ENCODE measurements around the gene RPS6KA3. TPM values are rescaled to one million over a fixed set of nuclear protein-coding genes. Genes with fewer than 3 reads are reported as not detected.

RPS6KA3 gene
- total RNA-seq (2022): 63.4 and 65.1 TPM in 2 replicates
- percentile 86 among the genes with signal in this experiment for Bru-seq, nascent RNA
- percentile 86 among the genes with signal in this experiment for BruChase-seq, experiment 1, labeled RNA remaining after a 6-hour chase
- percentile 78 among the genes with signal in this experiment for BruChase-seq, experiment 2, labeled RNA remaining after a 2-hour chase
- long read RNA-seq, full-length matches to known transcripts: 15 of 25 reads
- long read RNA-seq, partial matches to known transcripts: 2 of 25 reads
- long read RNA-seq, other reads (novel, unspliced or antisense): 8 of 25 reads

DNA sequence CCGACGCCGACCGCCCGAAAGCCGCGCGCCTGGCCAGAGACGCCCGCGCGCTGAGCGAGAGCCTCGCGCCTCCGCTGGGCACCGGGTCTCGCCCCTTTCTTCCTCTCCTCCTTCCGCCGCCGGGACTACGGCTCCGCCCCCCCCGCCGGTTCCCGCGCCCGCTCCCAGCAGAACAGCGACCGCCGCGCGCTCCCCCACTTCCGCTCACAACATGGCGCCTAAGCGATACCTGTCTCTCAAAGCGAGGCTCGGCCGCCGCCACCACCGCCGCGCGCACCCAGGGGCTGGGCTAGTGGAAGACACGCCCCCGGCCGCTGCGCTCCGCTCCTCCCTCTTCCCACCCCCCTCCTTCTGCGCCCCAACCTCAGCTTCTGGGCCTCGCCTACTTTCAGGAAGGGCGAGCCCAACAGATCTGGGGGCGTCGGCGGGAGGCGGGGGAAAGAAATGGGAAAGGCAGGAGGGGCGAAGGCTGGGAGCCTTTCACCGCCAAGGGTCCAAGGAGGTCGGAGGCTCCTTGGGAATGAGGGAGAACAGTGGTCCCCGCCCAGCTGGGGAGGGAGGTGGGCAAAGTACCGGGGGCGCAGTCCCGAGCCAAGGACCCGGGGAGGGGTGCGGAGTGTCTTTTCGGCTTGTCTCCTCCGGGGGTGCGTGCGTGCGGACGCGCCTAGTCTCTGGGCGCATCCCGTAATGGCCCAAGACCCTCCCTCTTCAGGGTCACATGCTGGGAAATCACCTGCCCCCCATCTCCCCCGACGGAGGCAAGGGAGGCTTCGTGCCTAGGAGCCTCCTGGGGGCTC lies at the start of gene RPS6KA3:
Gene RPS6KA3, minus strand, starts transcription at position 100 of the 797 bp plus-strand sequence. CDS start 277 bp downstream, outside the sequence.
- BruUV-seq (replicated peaks): no TSS peak
- H3K9me3 Mint-ChIP-seq (ENCODE audit: low read depth, unreplicated experiment): no peaks in the 10 kb centered on the region
- DNase-seq: peak; percentile 92
- intact Hi-C loops (cut with micrococcal nuclease; ENCODE audit: unreplicated experiment): loop anchor here (5.0 kb wide), 1 partner anchor 245 kb away; no protein-coding TSS in a partner anchor
- TF ChIP-seq, protein P1, sequence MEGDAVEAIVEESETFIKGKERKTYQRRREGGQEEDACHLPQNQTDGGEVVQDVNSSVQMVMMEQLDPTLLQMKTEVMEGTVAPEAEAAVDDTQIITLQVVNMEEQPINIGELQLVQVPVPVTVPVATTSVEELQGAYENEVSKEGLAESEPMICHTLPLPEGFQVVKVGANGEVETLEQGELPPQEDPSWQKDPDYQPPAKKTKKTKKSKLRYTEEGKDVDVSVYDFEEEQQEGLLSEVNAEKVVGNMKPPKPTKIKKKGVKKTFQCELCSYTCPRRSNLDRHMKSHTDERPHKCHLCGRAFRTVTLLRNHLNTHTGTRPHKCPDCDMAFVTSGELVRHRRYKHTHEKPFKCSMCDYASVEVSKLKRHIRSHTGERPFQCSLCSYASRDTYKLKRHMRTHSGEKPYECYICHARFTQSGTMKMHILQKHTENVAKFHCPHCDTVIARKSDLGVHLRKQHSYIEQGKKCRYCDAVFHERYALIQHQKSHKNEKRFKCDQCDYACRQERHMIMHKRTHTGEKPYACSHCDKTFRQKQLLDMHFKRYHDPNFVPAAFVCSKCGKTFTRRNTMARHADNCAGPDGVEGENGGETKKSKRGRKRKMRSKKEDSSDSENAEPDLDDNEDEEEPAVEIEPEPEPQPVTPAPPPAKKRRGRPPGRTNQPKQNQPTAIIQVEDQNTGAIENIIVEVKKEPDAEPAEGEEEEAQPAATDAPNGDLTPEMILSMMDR (IDR thresholded peaks at IDR 0.05; ENCODE audit: unreplicated experiment): no peak
- H3K27ac Mint-ChIP-seq (ENCODE audit: unreplicated experiment): peak within 1 kb of the TSS; percentile 87
- peaks cover 28% of the 10 kb centered on the region for H3K36me3 Mint-ChIP-seq (ENCODE audit: insufficient read depth, unreplicated experiment)
- peak within 1 kb of the TSS; percentile 96 for H3K4me3 Mint-ChIP-seq (ENCODE audit: low read depth, unreplicated experiment)
- no peaks in the 10 kb centered on the region for H3K27me3 Mint-ChIP-seq (ENCODE audit: unreplicated experiment)
- CTCF ChIA-PET: no interaction called here
- peaks cover 22% of the 10 kb centered on the region for H3K4me1 Mint-ChIP-seq (ENCODE audit: low read depth, unreplicated experiment)

DNA sequence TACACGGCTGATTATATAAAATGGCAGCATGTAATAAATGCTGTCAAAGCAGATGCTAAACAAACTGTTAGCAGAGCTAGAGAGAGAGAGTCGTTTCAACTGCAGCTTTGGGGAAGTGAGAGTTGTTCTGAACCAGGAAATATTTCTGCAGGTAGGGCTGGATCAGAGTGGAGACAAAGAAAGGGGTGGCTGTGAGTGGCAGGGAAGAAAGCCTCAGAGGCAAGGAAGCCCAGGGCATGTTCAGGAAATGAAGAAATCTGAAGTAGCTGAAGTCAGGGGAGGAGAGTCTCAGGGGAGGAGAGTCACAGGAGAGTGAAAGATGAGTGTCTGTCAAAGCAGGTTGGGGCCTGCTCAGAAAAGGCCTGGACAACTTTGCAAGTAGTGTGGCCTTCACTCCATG lies 48.4 kb upstream of the RPS6KA3 start:
- Mint-ChIP-seq H3K27me3 (ENCODE audit: unreplicated experiment) (no peaks in the 10 kb centered on the region), H3K9me3 (ENCODE audit: low read depth, unreplicated experiment) (no peaks in the 10 kb centered on the region), H3K4me1 (ENCODE audit: low read depth, unreplicated experiment) (peaks cover 10% of the 10 kb centered on the region), H3K27ac (ENCODE audit: unreplicated experiment) (no peak overlapping the region), H3K4me3 (ENCODE audit: low read depth, unreplicated experiment) (no peak overlapping the region), H3K36me3 (ENCODE audit: insufficient read depth, unreplicated experiment) (no peaks in the 10 kb centered on the region)
- TF ChIP-seq, protein P1 (IDR thresholded peaks at IDR 0.05; ENCODE audit: unreplicated experiment): no peak
- intact Hi-C loops (cut with micrococcal nuclease; ENCODE audit: unreplicated experiment): no loop called here
- no TSS peak for BruUV-seq (replicated peaks)
- peak; percentile 8 for DNase-seq
- CTCF ChIA-PET: interaction anchor here (0.7 kb wide), 1 partner anchor 1343 kb away, joined by 4 read pairs; no protein-coding TSS in a partner anchor

DNA sequence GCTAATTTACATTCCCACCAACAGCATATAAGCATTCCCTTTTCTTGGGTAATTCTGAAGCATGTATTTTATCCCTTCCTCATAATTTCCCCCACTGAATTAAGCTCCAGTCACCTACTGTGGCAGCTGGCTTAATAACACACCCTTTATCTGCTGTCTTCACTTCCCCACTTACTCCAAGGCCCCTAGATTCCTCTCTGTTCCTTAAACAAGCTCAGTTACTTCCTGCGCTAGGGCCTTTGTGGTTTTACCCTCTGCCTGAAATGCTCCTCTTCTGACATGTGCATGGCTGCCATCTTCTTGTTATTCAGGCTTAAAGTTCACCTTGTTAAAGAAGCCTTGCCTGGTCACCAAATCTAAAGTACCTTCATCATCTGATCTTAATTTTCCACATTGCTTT lies 47.2 kb upstream of the RPS6KA3 start:
- no peaks in the 10 kb centered on the region for H3K36me3 Mint-ChIP-seq (ENCODE audit: insufficient read depth, unreplicated experiment)
- no TSS peak for BruUV-seq (replicated peaks)
- TF ChIP-seq, protein P1 (IDR thresholded peaks at IDR 0.05; ENCODE audit: unreplicated experiment): no peak
- no peaks in the 10 kb centered on the region for H3K9me3 Mint-ChIP-seq (ENCODE audit: low read depth, unreplicated experiment)
- H3K4me3 Mint-ChIP-seq (ENCODE audit: low read depth, unreplicated experiment): no peak overlapping the region
- H3K27ac Mint-ChIP-seq (ENCODE audit: unreplicated experiment): no peak overlapping the region
- CTCF ChIA-PET: interaction anchor here (0.6 kb wide), 1 partner anchor 509 kb away, joined by 5 read pairs; no protein-coding TSS in a partner anchor
- H3K27me3 Mint-ChIP-seq (ENCODE audit: unreplicated experiment): no peaks in the 10 kb centered on the region
- DNase-seq: no peak
- intact Hi-C loops (cut with micrococcal nuclease; ENCODE audit: unreplicated experiment): no loop called here
- H3K4me1 Mint-ChIP-seq (ENCODE audit: low read depth, unreplicated experiment): peaks cover 10% of the 10 kb centered on the region

DNA sequence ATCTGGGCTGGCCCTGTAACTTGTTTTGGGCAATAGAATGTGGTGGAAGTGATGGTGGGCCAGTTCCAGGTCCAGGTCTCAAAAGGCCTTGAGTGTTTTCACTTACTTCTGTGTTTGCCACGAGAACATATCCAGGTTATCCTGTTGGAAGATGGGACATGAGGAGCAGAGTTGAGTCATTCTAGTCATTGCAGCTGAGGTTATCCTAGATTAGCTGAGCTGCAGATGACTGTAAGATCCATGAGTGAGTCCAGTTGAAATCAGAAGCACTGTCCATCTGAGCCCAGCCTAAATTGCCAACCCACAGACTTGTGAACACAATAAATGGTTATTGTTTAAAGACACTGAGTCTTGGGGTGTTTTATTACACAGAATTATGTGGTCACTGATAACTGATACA lies 45.3 kb upstream of the RPS6KA3 start:
- Mint-ChIP-seq H3K27ac (ENCODE audit: unreplicated experiment) (no peak overlapping the region), H3K27me3 (ENCODE audit: unreplicated experiment) (no peaks in the 10 kb centered on the region), H3K36me3 (ENCODE audit: insufficient read depth, unreplicated experiment) (no peaks in the 10 kb centered on the region), H3K4me3 (ENCODE audit: low read depth, unreplicated experiment) (no peak overlapping the region), H3K9me3 (ENCODE audit: low read depth, unreplicated experiment) (no peaks in the 10 kb centered on the region), H3K4me1 (ENCODE audit: low read depth, unreplicated experiment) (peaks cover 10% of the 10 kb centered on the region)
- BruUV-seq (replicated peaks): no TSS peak
- no peak for DNase-seq
- CTCF ChIA-PET: no interaction called here
- TF ChIP-seq, protein P1 (IDR thresholded peaks at IDR 0.05; ENCODE audit: unreplicated experiment): no peak
- intact Hi-C loops (cut with micrococcal nuclease; ENCODE audit: unreplicated experiment): no loop called here

All from Calu3 (cell line).